HepG2 (cell line): ENCODE data around the gene GATD1. TPM values are rescaled to one million over a fixed set of nuclear protein-coding genes. Genes with fewer than 3 reads are reported as not detected.

Source experiments
- ARID4A ChIP-seq: sonication (generic); formaldehyde crosslinking; IDR thresholded peaks from 2 replicates; pipeline ENCODE4 v1.5.0; 2020; ENCODE audit warnings: mild to moderate bottlenecking, missing genetic modification reagents, borderline replicate concordance
- CREM ChIP-seq, 2 experiments: sonication (generic) in 1 of 2; formaldehyde crosslinking in 1 of 2; IDR thresholded peaks; 2 replicates each; pipeline versions ENCODE4 v1.4.0 to v1.6.1; 2016 to 2020; ENCODE audit warnings: antibody characterized with exemption in 1 of 2, mild to moderate bottlenecking in 1 of 2, missing genetic modification reagents in 1 of 2
- GABPA ChIP-seq, 2 experiments: IDR thresholded peaks; 2 replicates each; pipeline ENCODE4 v1.6.1; 2011 to 2016; ENCODE audit warnings: low read depth in 2 of 2, low read length in 1 of 2, missing biosample characterization in 1 of 2, missing genetic modification characterization in 1 of 2
- HDAC1 ChIP-seq: sonication (generic); formaldehyde crosslinking; IDR thresholded peaks from 2 replicates; pipeline ENCODE4 v1.5.1; 2020; ENCODE audit warnings: mild to moderate bottlenecking, missing genetic modification reagents
- HOXA3 ChIP-seq: sonication (generic); formaldehyde crosslinking; IDR thresholded peaks from 2 replicates; pipeline ENCODE4 v1.5.0; 2020; ENCODE audit warnings: missing genetic modification reagents
- KLF11 ChIP-seq: IDR thresholded peaks from 2 replicates; pipeline ENCODE4 v1.6.1; 2016; ENCODE audit warnings: missing compliant biosample characterization
- NR2F6 ChIP-seq, 2 experiments: IDR thresholded peaks; 2 replicates each; pipeline ENCODE4 v1.6.1; 2016; ENCODE audit warnings: antibody characterized with exemption in 1 of 2, mild to moderate bottlenecking in 1 of 2
- ONECUT2 ChIP-seq: sonication (generic); formaldehyde crosslinking; IDR thresholded peaks from 2 replicates; pipeline ENCODE4 v1.4.0; 2020; ENCODE audit warnings: missing genetic modification reagents
- POLR2A ChIP-seq, 2 experiments: IDR thresholded peaks; 2 replicates each; pipeline ENCODE4 v1.6.1; 2011; ENCODE audit warnings: low read depth in 2 of 2, low read length in 2 of 2, mild to moderate bottlenecking in 1 of 2, moderate library complexity in 1 of 2; ENCODE audit not compliant: insufficient read depth in 1 of 2
- RBM22 ChIP-seq: fragments of 200-400 bp; formaldehyde crosslinking; optimal IDR thresholded peaks from 2 replicates; pipeline ENCODE3; 2017; ENCODE audit warnings: mild to moderate bottlenecking, low read length, moderate library complexity
- SALL2 ChIP-seq: sonication (generic); formaldehyde crosslinking; IDR thresholded peaks from 2 replicates; pipeline ENCODE4 v1.8.1; 2023; ENCODE audit warnings: mild to moderate bottlenecking, missing genetic modification reagents, inconsistent platforms
- SNAPC5 ChIP-seq: sonication (generic); formaldehyde crosslinking; IDR thresholded peaks from 2 replicates; pipeline ENCODE4 v1.8.1; 2023; ENCODE audit warnings: mild to moderate bottlenecking, missing genetic modification reagents, borderline replicate concordance
- TCF12 ChIP-seq, 2 experiments: fragments of 450-650 bp in 1 of 2; sonication (generic) in 1 of 2; formaldehyde crosslinking in 1 of 2; IDR thresholded peaks; 2 replicates each; pipeline versions ENCODE4 v1.6.1 to v1.8.0; 2017 to 2022; ENCODE audit warnings: antibody characterized with exemption in 1 of 2, mild to moderate bottlenecking in 1 of 2, missing genetic modification reagents in 1 of 2, moderate library complexity in 1 of 2
- YY1 ChIP-seq: IDR thresholded peaks from 2 replicates; pipeline ENCODE4 v1.6.1; 2011; ENCODE audit warnings: low read length, low read depth, moderate library complexity, mild to moderate bottlenecking; ENCODE audit not compliant: insufficient read depth, insufficient replicate concordance
- ZBTB4 ChIP-seq: sonication (generic); formaldehyde crosslinking; IDR thresholded peaks from 2 replicates; pipeline ENCODE4 v1.4.0; 2020; ENCODE audit warnings: missing genetic modification reagents, mild to moderate bottlenecking, borderline replicate concordance
- ZFP90 ChIP-seq: sonication (generic); formaldehyde crosslinking; IDR thresholded peaks from 2 replicates; pipeline ENCODE4 v1.8.0; 2022; ENCODE audit warnings: missing genetic modification reagents, mild to moderate bottlenecking, inconsistent platforms, borderline replicate concordance
- ZNF180 ChIP-seq: sonication (generic); formaldehyde crosslinking; IDR thresholded peaks from 2 replicates; pipeline ENCODE4 v1.4.0; 2020; ENCODE audit warnings: low read depth, missing genetic modification reagents, borderline replicate concordance
- ZNF34 ChIP-seq: sonication (generic); formaldehyde crosslinking; IDR thresholded peaks from 2 replicates; pipeline ENCODE4 v1.4.0; 2020; ENCODE audit warnings: mild to moderate bottlenecking, missing genetic modification reagents, borderline replicate concordance
- ZNF597 ChIP-seq: sonication (generic); formaldehyde crosslinking; IDR thresholded peaks from 2 replicates; pipeline ENCODE4 v1.5.0; 2020; ENCODE audit warnings: missing genetic modification reagents
- ZSCAN9 ChIP-seq: IDR thresholded peaks from 2 replicates; pipeline ENCODE4 v1.6.1; 2016; ENCODE audit warnings: borderline replicate concordance
- polyA plus RNA-seq, 8 experiments: library from polyadenylated mRNA; depleted of rRNA in 3 of 8; stranded (reverse) in 7 of 8; unstranded in 1 of 8; fragments of >200 nt; fragmentation: Illumina TruSeq in 4 of 8; extraction: Trizol in 4 of 8; gene quantifications; 2 replicates each; pipeline versions ENCODE4 v1.2.1 to v1.2.3, GENCODE V29; 2011 to 2016; ENCODE audit warnings: low read depth in 4 of 8, missing spikeins in 1 of 8, mixed read lengths in 1 of 8; ENCODE audit not compliant: insufficient read depth in 1 of 8
- total RNA-seq, 5 experiments: library from RNA; depleted of rRNA; stranded (reverse); fragments of >200 nt; fragmentation: Illumina TruSeq; extraction: Trizol; gene quantifications; 2 replicates each; pipeline ENCODE4 v1.2.3, GENCODE V29; 2016; ENCODE audit warnings: low read depth in 1 of 5

The GATD1 gene
- total and polyA plus RNA-seq, 2 of the 13 experiments (the other 11 are each of a cell fraction or from before 2014, with no cell fraction given), result 31.3 to 60.5 TPM

GRCh38 chr11:729492-730074 lies 47.7 kb downstream of the GATD1 start (continued):
- TF ChIP-seq TCF12 (IDR thresholded peaks at IDR 0.05), result no peak
- TF ChIP-seq TCF12 (CRISPR knock-in tag; IDR thresholded peaks at IDR 0.05), result no peak
- TF ChIP-seq ARID4A (CRISPR knock-in tag), result peak; percentile 14; the same call in 1 of the 2 replicates
- no peak for TF ChIP-seq SNAPC5 (CRISPR knock-in tag)
- no peak; the same call in 1 of the 2 replicates for TF ChIP-seq HDAC1 (CRISPR knock-in tag)
- 0 out of 2 replicates have a peak, but pooled peaks have one; percentile 18 for TF ChIP-seq KLF11
- TF ChIP-seq SALL2 (CRISPR knock-in tag), result 0 out of 2 replicates have a peak, but pooled peaks have one; percentile 26
- TF ChIP-seq YY1, result peak; percentile 11
- TF ChIP-seq NR2F6 (IDR thresholded peaks at IDR 0.05), result peak; percentile 29
- no peak for TF ChIP-seq NR2F6 (CRISPR knock-in tag; IDR thresholded peaks at IDR 0.05)
- TF ChIP-seq HOXA3 (CRISPR knock-in tag), result peak; percentile 52; the same call in 1 of the 2 replicates
- no peak for TF ChIP-seq ZNF34 (CRISPR knock-in tag)
- peak in 1 of 2 experiments; percentile 11; a peak in 1 of 4 replicates for TF ChIP-seq POLR2A (IDR thresholded peaks at IDR 0.05; ENCODE audit: insufficient read depth in 1 of 2, low read depth in 2 of 2, low read length in 2 of 2)
- TF ChIP-seq RBM22, result peak; percentile 66
- TF ChIP-seq ONECUT2, result no peak
- no peak for TF ChIP-seq ZSCAN9 (CRISPR knock-in tag)
- TF ChIP-seq ZBTB4 (CRISPR knock-in tag), result no peak
- TF ChIP-seq ZNF180 (CRISPR knock-in tag), result no peak
- TF ChIP-seq CREM (IDR thresholded peaks at IDR 0.05), result peak; percentile 38; the same call in 1 of the 2 replicates
- no peak for TF ChIP-seq CREM (CRISPR knock-in tag; IDR thresholded peaks at IDR 0.05)
- TF ChIP-seq ZNF597 (CRISPR knock-in tag), result no peak
- 0 out of 2 replicates have a peak, but pooled peaks have one; percentile 14 for TF ChIP-seq ZFP90 (CRISPR knock-in tag)
- no peak for TF ChIP-seq GABPA (IDR thresholded peaks at IDR 0.05; ENCODE audit: low read depth, low read length)
- TF ChIP-seq GABPA (CRISPR knock-in tag; IDR thresholded peaks at IDR 0.05; ENCODE audit: low read depth), result no peak
